ENCODE results near the gene PDE3B. TPM values are rescaled to one million over a fixed set of nuclear protein-coding genes. Genes with fewer than 3 reads are reported as not detected.

The PDE3B gene
- total RNA-seq, 1 donor from 2014 or later: 26.9 TPM

DNA sequence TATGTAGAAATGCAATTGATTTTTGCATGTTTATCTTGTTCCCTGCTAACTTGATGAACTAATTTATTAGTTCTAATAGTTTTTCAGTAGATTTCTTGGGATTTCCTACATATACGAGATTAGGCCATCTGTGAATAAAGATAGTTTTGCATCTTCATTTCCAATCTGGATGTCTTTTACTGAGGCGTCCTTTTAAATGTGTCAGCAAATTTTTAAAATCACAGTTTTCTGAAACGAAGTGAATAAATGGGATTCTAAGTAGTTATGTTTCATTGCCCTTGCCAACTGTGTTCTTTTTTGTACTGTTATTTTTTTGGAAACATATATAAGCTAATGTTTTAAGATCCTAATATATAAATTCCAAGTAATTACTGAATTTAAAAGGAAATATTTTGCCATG lies 198.4 kb downstream of the PDE3B start:
- Mint-ChIP-seq H3K36me3 (ENCODE audit: insufficient read depth) (peaks cover 36% of the 10 kb centered on the region), H3K27me3 (no peaks in the 10 kb centered on the region), H3K27ac (no peak overlapping the region), H3K4me3 (ENCODE audit: low read depth) (no peak overlapping the region), H3K9me3 (ENCODE audit: low read depth) (peaks cover 13% of the 10 kb centered on the region), H3K4me1 (ENCODE audit: low read depth) (no peaks in the 10 kb centered on the region)
- TF ChIP-seq, protein P1, sequence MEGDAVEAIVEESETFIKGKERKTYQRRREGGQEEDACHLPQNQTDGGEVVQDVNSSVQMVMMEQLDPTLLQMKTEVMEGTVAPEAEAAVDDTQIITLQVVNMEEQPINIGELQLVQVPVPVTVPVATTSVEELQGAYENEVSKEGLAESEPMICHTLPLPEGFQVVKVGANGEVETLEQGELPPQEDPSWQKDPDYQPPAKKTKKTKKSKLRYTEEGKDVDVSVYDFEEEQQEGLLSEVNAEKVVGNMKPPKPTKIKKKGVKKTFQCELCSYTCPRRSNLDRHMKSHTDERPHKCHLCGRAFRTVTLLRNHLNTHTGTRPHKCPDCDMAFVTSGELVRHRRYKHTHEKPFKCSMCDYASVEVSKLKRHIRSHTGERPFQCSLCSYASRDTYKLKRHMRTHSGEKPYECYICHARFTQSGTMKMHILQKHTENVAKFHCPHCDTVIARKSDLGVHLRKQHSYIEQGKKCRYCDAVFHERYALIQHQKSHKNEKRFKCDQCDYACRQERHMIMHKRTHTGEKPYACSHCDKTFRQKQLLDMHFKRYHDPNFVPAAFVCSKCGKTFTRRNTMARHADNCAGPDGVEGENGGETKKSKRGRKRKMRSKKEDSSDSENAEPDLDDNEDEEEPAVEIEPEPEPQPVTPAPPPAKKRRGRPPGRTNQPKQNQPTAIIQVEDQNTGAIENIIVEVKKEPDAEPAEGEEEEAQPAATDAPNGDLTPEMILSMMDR (IDR thresholded peaks at IDR 0.05; ENCODE audit: unreplicated experiment): no peak
- DNase-seq (ENCODE audit: low spot score, unreplicated experiment): no peak

DNA sequence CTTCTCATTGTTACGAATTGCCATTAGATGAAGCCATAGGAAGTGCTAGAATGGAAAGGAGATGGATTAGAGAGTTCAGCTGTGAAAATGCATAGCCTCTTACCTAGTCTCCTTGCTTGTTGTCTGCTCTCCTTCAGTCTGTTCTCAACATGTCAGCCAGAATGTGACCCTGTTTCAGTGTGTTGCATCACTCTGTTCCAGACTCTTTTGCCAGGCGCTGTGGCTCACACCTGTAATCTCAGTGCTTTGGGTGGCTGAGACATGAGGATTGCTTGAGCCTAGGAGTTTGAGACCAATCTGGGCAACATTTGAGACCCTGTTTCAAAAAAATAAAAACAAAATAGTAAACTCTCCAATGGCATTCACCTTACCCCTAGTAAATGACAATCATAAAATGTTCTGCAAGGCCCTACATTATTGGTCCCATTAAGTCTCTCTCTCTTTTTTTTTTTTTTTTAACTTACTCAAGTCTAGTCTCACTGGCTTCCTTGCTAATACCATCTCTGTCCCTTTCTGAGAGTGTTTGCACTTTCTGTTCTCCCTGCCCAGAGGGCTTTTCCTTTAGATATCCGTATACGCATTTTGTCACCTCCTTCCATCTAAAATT lies 209.1 kb downstream of the PDE3B start:
- no peak for DNase-seq (ENCODE audit: low spot score, unreplicated experiment)
- H3K27ac Mint-ChIP-seq: no peak overlapping the region
- H3K27me3 Mint-ChIP-seq: no peaks in the 10 kb centered on the region

DNA sequence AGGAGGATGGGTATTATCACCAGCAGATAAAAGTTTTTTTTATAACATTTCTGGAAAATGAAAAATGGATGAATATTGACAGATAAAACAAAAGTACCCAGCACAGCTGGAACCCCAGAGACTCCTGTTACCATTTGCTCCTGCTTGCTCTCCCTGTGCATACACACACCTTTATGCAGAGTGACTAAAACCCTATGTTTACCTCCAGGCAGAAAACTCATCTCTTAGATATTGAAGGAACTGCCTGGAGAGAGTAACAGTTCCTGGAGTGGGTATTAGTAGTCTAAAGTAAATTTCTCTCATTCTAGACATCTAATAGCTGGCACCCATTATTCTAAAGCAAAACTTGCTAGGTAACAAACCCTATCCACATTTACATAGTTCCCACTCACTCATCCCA lies 210.5 kb downstream of the PDE3B start:
- H3K27me3 Mint-ChIP-seq: no peaks in the 10 kb centered on the region
- H3K9me3 Mint-ChIP-seq (ENCODE audit: low read depth): no peaks in the 10 kb centered on the region
- H3K27ac Mint-ChIP-seq: no peak overlapping the region
- TF ChIP-seq, protein P1 (IDR thresholded peaks at IDR 0.05; ENCODE audit: unreplicated experiment): no peak
- H3K4me3 Mint-ChIP-seq (ENCODE audit: low read depth): no peak overlapping the region
- no peak for DNase-seq (ENCODE audit: low spot score, unreplicated experiment)
- peaks cover 14% of the 10 kb centered on the region for H3K4me1 Mint-ChIP-seq (ENCODE audit: low read depth)
- H3K36me3 Mint-ChIP-seq (ENCODE audit: insufficient read depth): peaks cover 8% of the 10 kb centered on the region

More for the DNA sequence above, 209.1 kb downstream of the PDE3B start:
- peaks cover 8% of the 10 kb centered on the region for H3K36me3 Mint-ChIP-seq (ENCODE audit: insufficient read depth)
- H3K4me3 Mint-ChIP-seq (ENCODE audit: low read depth): no peak overlapping the region
- no peaks in the 10 kb centered on the region for H3K9me3 Mint-ChIP-seq (ENCODE audit: low read depth)
- H3K4me1 Mint-ChIP-seq (ENCODE audit: low read depth): peaks cover 14% of the 10 kb centered on the region
- TF ChIP-seq, protein P1 (IDR thresholded peaks at IDR 0.05; ENCODE audit: unreplicated experiment): no peak

DNA sequence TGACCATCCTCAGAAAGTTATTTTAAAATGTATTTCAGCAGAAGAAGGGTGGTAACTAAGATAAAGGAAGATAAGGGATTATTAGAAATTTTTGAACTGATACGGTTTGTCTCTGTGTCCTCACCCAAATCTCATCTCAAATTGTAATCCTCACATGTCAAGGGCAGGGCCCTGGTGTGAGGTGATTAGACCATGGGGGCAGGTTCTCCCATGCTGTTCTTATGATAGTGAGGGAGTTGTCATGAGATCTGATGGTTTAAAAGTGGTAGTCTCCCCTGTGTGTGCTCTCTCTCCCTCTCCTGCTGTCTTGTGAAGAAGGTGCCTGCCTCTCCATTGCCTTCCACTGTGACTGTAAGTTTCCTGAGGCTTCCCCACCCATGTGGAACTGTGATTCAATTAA lies 212.3 kb downstream of the PDE3B start:
- H3K27me3 Mint-ChIP-seq: no peaks in the 10 kb centered on the region
- TF ChIP-seq, protein P1 (IDR thresholded peaks at IDR 0.05; ENCODE audit: unreplicated experiment): no peak
- H3K9me3 Mint-ChIP-seq (ENCODE audit: low read depth): no peaks in the 10 kb centered on the region
- no peak overlapping the region for H3K4me3 Mint-ChIP-seq (ENCODE audit: low read depth)
- H3K27ac Mint-ChIP-seq: no peak overlapping the region
- H3K4me1 Mint-ChIP-seq (ENCODE audit: low read depth): peaks cover 14% of the 10 kb centered on the region
- peaks cover 8% of the 10 kb centered on the region for H3K36me3 Mint-ChIP-seq (ENCODE audit: insufficient read depth)
- DNase-seq (ENCODE audit: low spot score, unreplicated experiment): no peak

DNA sequence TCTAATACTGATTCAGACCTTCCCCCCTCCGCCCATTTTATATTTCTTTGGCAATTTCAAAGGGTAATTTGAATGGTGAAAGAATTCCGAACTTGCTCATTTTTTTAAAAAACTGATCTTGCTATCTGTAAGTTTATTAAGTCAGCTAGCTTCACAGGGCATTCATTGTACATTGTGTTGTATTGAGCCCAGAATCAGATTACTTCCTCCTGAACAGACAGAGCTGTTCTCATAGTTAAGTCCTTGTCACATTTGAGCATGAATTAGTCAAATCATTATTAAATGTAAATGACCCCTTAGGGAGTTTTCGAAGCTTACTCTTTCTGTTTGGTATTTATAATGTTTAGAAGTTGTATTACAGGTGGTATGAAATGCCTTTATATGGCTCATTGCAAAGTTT lies 214.0 kb downstream of the PDE3B start:
- Mint-ChIP-seq H3K27ac (no peak overlapping the region), H3K27me3 (no peaks in the 10 kb centered on the region), H3K36me3 (ENCODE audit: insufficient read depth) (peaks cover 14% of the 10 kb centered on the region), H3K4me3 (ENCODE audit: low read depth) (no peak overlapping the region), H3K9me3 (ENCODE audit: low read depth) (no peaks in the 10 kb centered on the region), H3K4me1 (ENCODE audit: low read depth) (peaks cover 14% of the 10 kb centered on the region)
- TF ChIP-seq, protein P1 (IDR thresholded peaks at IDR 0.05; ENCODE audit: unreplicated experiment): no peak
- DNase-seq (ENCODE audit: low spot score, unreplicated experiment): no peak

Measured in progenitor cell of endocrine pancreas (in vitro differentiated cells).